HCT116 (cell line): Measurements from ENCODE around the gene GRID2IP. TPM values are rescaled to one million over a fixed set of nuclear protein-coding genes. Genes with fewer than 3 reads are reported as not detected.

Experiments used
- ATAC-seq: fragments of 200-7000 bp; cut with Tn5 transposase; 2 replicates; pipeline ENCODE4 v1.9.1; 2020; ENCODE audit warnings: mild to moderate bottlenecking, moderate library complexity
- BruUV-seq: library from RNA; stranded (reverse); fragments of 400-500 nt; replicated peaks from 2 replicates; lab custom pipeline; 2021; lab: Mats Ljungman, UMichigan
- CTCF ChIA-PET: fragments of 300-600 bp; sonication (Branson Sonifier 250); formaldehyde crosslinking; loops from one replicate; lab custom pipeline; 2021; ENCODE audit warnings: antibody characterized with exemption; lab: Charles Lee
- POLR2A ChIA-PET: fragments of 300-600, 350-600 bp; sonication (Branson Sonifier 250); formaldehyde crosslinking; loops from one replicate; lab custom pipeline; 2021; ENCODE audit warnings: antibody characterized with exemption; lab: Charles Lee
- RAD21 ChIA-PET, 2 experiments: fragments of 300-600 bp; sonication (Branson Sonifier 250); formaldehyde crosslinking; loops; one replicate each; lab custom pipeline; 2023; ENCODE audit warnings: low total read pairs in 2 of 2; ENCODE audit not compliant: uncharacterized antibody in 2 of 2, unreplicated experiment in 2 of 2, low non-redundant PET in 1 of 2; lab: Charles Lee
- DNase-seq: peaks from one replicate; pipeline ENCODE4 v3.0.0-alpha.2; 2010; ENCODE audit warnings: low read depth, low spot score
- H2AFZ ChIP-seq: fragments of 200-600 bp; shearing (Covaris generic), sonication (generic); 2 replicates; pipeline ENCODE4 v1.6.1; 2017; ENCODE audit warnings: low read depth, mixed run types, mixed read lengths, antibody characterized with exemption, low read length; ENCODE audit not compliant: poor library complexity, severe bottlenecking
- H3K27ac ChIP-seq: 2 replicates; pipeline ENCODE4 v1.5.1; 2012; ENCODE audit warnings: low read depth, low read length
- H3K27me3 ChIP-seq: fragments of 200-600 bp; sonication (generic); 2 replicates; pipeline ENCODE4 v1.6.1; 2016; ENCODE audit warnings: mixed run types, low read length, mixed read lengths; ENCODE audit not compliant: insufficient read depth
- H3K36me3 ChIP-seq, 2 experiments: fragments of 200-500 bp in 1 of 2; fragments of 200-600 bp in 1 of 2; sonication (Bioruptor generic) in 1 of 2; sonication (generic) in 1 of 2; 2 replicates each; pipeline versions ENCODE4 v1.5.1 to v1.6.1; 2014 to 2016; ENCODE audit warnings: low read length in 2 of 2, inconsistent platforms in 1 of 2, mixed read lengths in 1 of 2, mixed run types in 1 of 2; ENCODE audit not compliant: insufficient read depth in 2 of 2, control insufficient read depth in 1 of 2
- H3K4me1 ChIP-seq, 2 experiments: fragments of 200-600 bp in 1 of 2; sonication (generic) in 1 of 2; 2 replicates each; pipeline versions ENCODE4 v1.5.1 to v1.6.1; 2012 to 2017; ENCODE audit warnings: low read length in 2 of 2, inconsistent platforms in 1 of 2, mild to moderate bottlenecking in 1 of 2, mixed read lengths in 1 of 2, mixed run types in 1 of 2, moderate library complexity in 1 of 2; ENCODE audit not compliant: insufficient read depth in 2 of 2, control insufficient read depth in 1 of 2
- H3K4me2 ChIP-seq: fragments of 200-600 bp; sonication (generic); 2 replicates; pipeline ENCODE4 v1.6.1; 2017; ENCODE audit warnings: mixed run types, low read length, mixed read lengths
- H3K4me3 ChIP-seq, 2 experiments: fragments of 200-600 bp in 1 of 2; sonication (generic) in 1 of 2; replicated peaks in 1 of 2; 2 replicates each; pipeline ENCODE4 v1.5.1; 2011 to 2016; ENCODE audit warnings: low read length in 2 of 2, control low read depth in 1 of 2, low read depth in 1 of 2, mild to moderate bottlenecking in 1 of 2, mixed read lengths in 1 of 2, mixed run types in 1 of 2
- H3K79me2 ChIP-seq: fragments of 200-600 bp; sonication (generic); 2 replicates; pipeline ENCODE4 v1.6.1; 2017; ENCODE audit warnings: mild to moderate bottlenecking, mixed run types, low read length, moderate library complexity, mixed read lengths; ENCODE audit not compliant: insufficient read depth
- H3K9ac ChIP-seq: fragments of 200-600 bp; sonication (generic); 2 replicates; pipeline ENCODE4 v1.6.1; 2016; ENCODE audit warnings: low read length, mixed read lengths
- H3K9me2 ChIP-seq: fragments of 200-600 bp; sonication (generic), shearing (Covaris generic); 2 replicates; pipeline ENCODE4 v1.6.1; 2017; ENCODE audit warnings: mixed run types, mild to moderate bottlenecking, moderate library complexity; ENCODE audit not compliant: insufficient read depth
- H3K9me3 ChIP-seq, 2 experiments: fragments of 200-500 bp in 1 of 2; fragments of 200-600 bp in 1 of 2; sonication (Bioruptor generic) in 1 of 2; sonication (generic) in 1 of 2; 2 replicates each; pipeline ENCODE4 v1.6.1; 2014 to 2017; ENCODE audit warnings: low read length in 2 of 2, mixed read lengths in 2 of 2, inconsistent platforms in 1 of 2, low read depth in 1 of 2, mild to moderate bottlenecking in 1 of 2, mixed run types in 1 of 2, moderate library complexity in 1 of 2; ENCODE audit not compliant: control insufficient read depth in 1 of 2, insufficient read depth in 1 of 2
- H4K20me1 ChIP-seq: fragments of 200-600 bp; sonication (generic), shearing (Covaris generic); 2 replicates; pipeline ENCODE4 v1.6.1; 2017; ENCODE audit warnings: mixed run types, mild to moderate bottlenecking, moderate library complexity; ENCODE audit not compliant: insufficient read depth
- CEBPB ChIP-seq: IDR thresholded peaks from 2 replicates; pipeline ENCODE4 v1.6.1; 2012; ENCODE audit warnings: low read depth
- CTCF ChIP-seq, 3 experiments: fragments of 200-600 bp in 1 of 3; sonication (generic) in 1 of 3; IDR thresholded peaks in 2 of 3; conservative IDR thresholded peaks in 1 of 3; 2 replicates each; pipeline ENCODE4 v1.5.1; 2012 to 2017; ENCODE audit warnings: low read depth in 2 of 3, low read length in 2 of 3, antibody characterized with exemption in 1 of 3, borderline replicate concordance in 1 of 3, control low read depth in 1 of 3, mild to moderate bottlenecking in 1 of 3, mixed read lengths in 1 of 3, mixed run types in 1 of 3, moderate library complexity in 1 of 3; ENCODE audit not compliant: insufficient read depth in 1 of 3
- EZH2 ChIP-seq: fragments of 200-600 bp; sonication (generic); IDR thresholded peaks from 2 replicates; pipeline ENCODE4 v1.6.1; 2017; ENCODE audit warnings: antibody characterized with exemption, mixed run types
- MAX ChIP-seq: IDR thresholded peaks from 2 replicates; pipeline ENCODE4 v1.6.1; 2012
- SIN3A ChIP-seq: IDR thresholded peaks from 2 replicates; pipeline ENCODE4 v1.6.1; 2012; ENCODE audit warnings: low read depth
- ZBTB33 ChIP-seq: IDR thresholded peaks from 2 replicates; pipeline ENCODE4 v1.6.1; 2011; ENCODE audit warnings: mild to moderate bottlenecking, low read length, moderate library complexity; ENCODE audit not compliant: insufficient replicate concordance; ENCODE audit errors: extremely low read depth
- intact Hi-C: fragments of 100-400 bp; cut with micrococcal nuclease; formaldehyde crosslinking; loops from 2 replicates; pipeline ENCODE4 v1.10.0; 2022
- total RNA-seq: library from RNA; stranded (reverse); gene quantifications from one replicate; pipeline ENCODE4 v1.2.1, GENCODE V29; 2021; ENCODE audit not compliant: unreplicated experiment

The GRID2IP gene
- total RNA-seq, 1 experiment from 2014 or later, result 3.2 TPM

- H2AFZ ChIP-seq, result no peak overlapping the region
- no peaks in the 10 kb centered on the region for H3K9me2 ChIP-seq
- ChIA-PET RAD21 (no interaction called here), CTCF (no interaction called here), POLR2A (no interaction called here)
- H3K4me1 ChIP-seq, result peaks cover 2 to 5% of the 10 kb centered on the region in 2 experiments; a peak in 3 of 4 replicates
- intact Hi-C loops, result loop anchor here (10.0 kb wide), 1 partner anchor 431 kb away; no protein-coding TSS in a partner anchor
- no peak overlapping the region for H3K4me2 ChIP-seq
- ATAC-seq, result no peak
- H3K4me3 ChIP-seq, result no peak overlapping the region
- TF ChIP-seq EZH2 (no peak), ZBTB33 (no peak), CEBPB (no peak), CTCF (IDR thresholded peaks at IDR 0.05 in 2 of 3, conservative IDR thresholded peaks at IDR 0.05 in 1 of 3; ENCODE audit: borderline replicate concordance in 1 of 3, insufficient read depth in 1 of 3, low read depth in 2 of 3, low read length in 2 of 3) (no peak), MAX (no peak), SIN3A (no peak)
- H3K79me2 ChIP-seq, result no peaks in the 10 kb centered on the region
- no peaks in the 10 kb centered on the region for H3K9me3 ChIP-seq
- no peaks in the 10 kb centered on the region for H4K20me1 ChIP-seq
- no peaks in the 10 kb centered on the region for H3K27me3 ChIP-seq
- no peak for DNase-seq
- H3K27ac ChIP-seq, result no peak overlapping the region
- no peak overlapping the region for H3K9ac ChIP-seq
- no TSS peak for BruUV-seq
- H3K36me3 ChIP-seq, result no peaks in the 10 kb centered on the region; a peak in 1 of 4 replicates
Observed at GRCh38 chr7:6513541-6513940, 37.7 kb downstream of the GRID2IP start.
